H1 (cell line): ENCODE data around the gene PHRF1. TPM values are rescaled to one million over a fixed set of nuclear protein-coding genes. Genes with fewer than 3 reads are reported as not detected.

Experiments
- CBX8 ChIP-seq: fragments of 300-800, 300-1000 bp; sonication (generic); IDR thresholded peaks from 2 replicates; pipeline ENCODE4 v1.7.1; 2016; ENCODE audit warnings: low read depth, low read length, borderline replicate concordance
- CTBP2 ChIP-seq: IDR thresholded peaks from 2 replicates; pipeline ENCODE4 v1.7.0; 2011; ENCODE audit warnings: borderline replicate concordance, mild to moderate bottlenecking, moderate library complexity, mixed read lengths, low read length; ENCODE audit not compliant: insufficient read depth, insufficient read length
- EP300 ChIP-seq, 2 experiments: IDR thresholded peaks; 1 replicate in 1 of 2; 2 replicates in 1 of 2; pipeline ENCODE4 v1.6.1; 2011 to 2012; ENCODE audit warnings: low read depth in 2 of 2, low read length in 2 of 2, mild to moderate bottlenecking in 2 of 2, borderline replicate concordance in 1 of 2, inconsistent platforms in 1 of 2, moderate library complexity in 1 of 2
- FOSL1 ChIP-seq: IDR thresholded peaks from 2 replicates; pipeline ENCODE4 v1.6.1; 2011; ENCODE audit warnings: mild to moderate bottlenecking, low read depth, low read length, moderate library complexity; ENCODE audit not compliant: insufficient read depth
- KDM4A ChIP-seq: IDR thresholded peaks from one replicate; pipeline ENCODE4 v1.7.1; 2012; ENCODE audit warnings: low read depth, mild to moderate bottlenecking, moderate library complexity, low read length, inconsistent platforms; ENCODE audit not compliant: severe bottlenecking
- SAP30 ChIP-seq: fragments of 300-600 bp; sonication (generic); IDR thresholded peaks from 2 replicates; pipeline ENCODE4 v1.7.1; 2012; ENCODE audit warnings: low read length, moderate library complexity, mild to moderate bottlenecking, inconsistent platforms; ENCODE audit not compliant: insufficient read depth, insufficient replicate concordance
- SIRT6 ChIP-seq: IDR thresholded peaks from one replicate; pipeline ENCODE4 v1.7.1; 2012; ENCODE audit warnings: low read length, inconsistent platforms
- SIX5 ChIP-seq: IDR thresholded peaks from 2 replicates; pipeline ENCODE4 v1.6.1; 2011; ENCODE audit warnings: mild to moderate bottlenecking, low read depth, low read length
- TAF1 ChIP-seq: IDR thresholded peaks from 2 replicates; pipeline ENCODE4 v1.6.1; 2011; ENCODE audit warnings: mild to moderate bottlenecking, low read depth, low read length
- TCF12 ChIP-seq: IDR thresholded peaks from 2 replicates; pipeline ENCODE4 v1.6.1; 2011; ENCODE audit warnings: low read depth, mild to moderate bottlenecking, low read length
- polyA plus RNA-seq, 7 experiments: library from polyadenylated mRNA; depleted of rRNA in 3 of 7; stranded (reverse) in 5 of 7; unstranded in 2 of 7; fragments of >200 nt in 5 of 7; fragments of 200-250 nt in 2 of 7; gene quantifications; 1 replicate in 5 of 7; 2 replicates in 1 of 7; 4 replicates in 1 of 7; pipeline versions ENCODE4 v1.2.1 to v1.2.3, GENCODE V29; 2011 to 2013; ENCODE audit warnings: missing spikeins in 2 of 7, mixed read lengths in 2 of 7
- total RNA-seq: library from RNA; stranded (reverse); fragmentation: NEBNext Ultra II Directional; extraction: Animal tissue kit (Norgen Biotek cat#: 25700); gene quantifications from 2 replicates; pipeline ENCODE4 v1.2.1, GENCODE V29; 2021
- TF ChIP-seq, protein P1 (sequence below): IDR thresholded peaks from 2 replicates; pipeline ENCODE4 v1.6.1; 2011; ENCODE audit warnings: low read depth, mild to moderate bottlenecking, low read length; ENCODE audit not compliant: insufficient read depth

PHRF1 gene
- total and polyA plus RNA-seq, 2 of the 8 experiments (the other 6 are each of a cell fraction or from before 2014, with no cell fraction given) = 13.4 to 37.3 TPM

DNA sequence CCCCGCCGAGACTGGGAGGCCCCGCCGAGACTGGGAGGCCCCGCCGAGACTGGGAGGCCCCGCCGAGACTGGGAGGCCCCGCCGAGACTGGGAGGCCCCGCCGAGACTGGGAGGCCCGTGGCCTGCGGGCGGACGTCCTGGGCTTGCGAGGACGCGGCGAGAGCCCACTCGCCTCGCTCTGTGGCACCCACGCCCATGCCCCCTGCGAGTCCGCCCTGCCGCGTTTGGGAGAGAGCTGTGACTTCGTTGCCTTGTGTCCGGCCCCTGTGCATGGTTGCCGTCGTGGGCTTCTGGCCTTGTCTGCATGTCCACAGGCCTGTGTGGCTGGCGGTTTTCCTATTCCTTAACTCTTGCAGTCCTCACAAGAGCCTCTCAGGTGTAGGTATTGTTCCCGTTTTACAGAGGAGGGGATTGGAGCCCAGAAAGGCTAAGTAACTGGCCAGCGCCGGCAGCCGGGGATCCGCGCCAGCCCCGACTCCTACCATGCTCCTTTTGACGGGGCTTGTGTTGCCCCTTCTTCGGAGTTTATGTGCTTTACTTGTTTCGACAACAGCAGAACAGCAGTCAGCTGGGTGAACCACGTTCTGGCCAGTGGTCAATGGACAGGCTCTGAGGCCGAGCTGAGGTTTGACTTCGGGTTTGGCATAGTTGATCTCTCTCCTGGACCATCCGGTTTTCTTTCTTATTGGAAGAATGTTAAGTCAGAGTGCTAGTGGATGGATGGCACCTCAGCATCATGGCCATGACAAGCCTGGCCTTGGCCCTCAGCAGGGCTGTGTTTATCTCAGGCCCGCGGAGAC, 741 bp downstream of the PHRF1 start (continued):
- TF ChIP-seq CBX8 (no peak), SIX5 (no peak), SAP30 (peak; percentile 49), SIRT6 (no peak), CTBP2 (no peak), TCF12 (no peak), KDM4A (no peak), EP300 (IDR thresholded peaks at IDR 0.05; ENCODE audit: borderline replicate concordance in 1 of 2, low read depth in 2 of 2, low read length in 2 of 2) (no peak), FOSL1 (no peak), TAF1 (no peak)
- TF ChIP-seq, protein P1, sequence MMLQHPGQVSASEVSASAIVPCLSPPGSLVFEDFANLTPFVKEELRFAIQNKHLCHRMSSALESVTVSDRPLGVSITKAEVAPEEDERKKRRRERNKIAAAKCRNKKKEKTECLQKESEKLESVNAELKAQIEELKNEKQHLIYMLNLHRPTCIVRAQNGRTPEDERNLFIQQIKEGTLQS = no peak
